ENCODE data around the gene ATXN7L1. TPM values are rescaled to one million over a fixed set of nuclear protein-coding genes. Genes with fewer than 3 reads are reported as not detected.

Gene ATXN7L1
- total RNA-seq, 1 experiment from 2014 or later = 38.5 TPM

- no peak for DNase-seq (ENCODE audit: low spot score)
- H3K27ac Mint-ChIP-seq = peak overlapping the region; percentile 100
- peaks cover 32% of the 10 kb centered on the region for H3K36me3 Mint-ChIP-seq
These were observed 235.2 kb downstream of the ATXN7L1 start for GRCh38 chr7:105640956-105641810.

GRCh38 chr7:105639667-105640493, 236.5 kb downstream of the ATXN7L1 start:
- Mint-ChIP-seq H3K27me3 (ENCODE audit: low read depth) (no peaks in the 10 kb centered on the region), H3K27ac (peak overlapping the region; percentile 100), H3K9me3 (no peaks in the 10 kb centered on the region), H3K4me3 (peak overlapping the region; percentile 77), H3K4me1 (peaks cover 95% of the 10 kb centered on the region), H3K36me3 (peaks cover 44% of the 10 kb centered on the region)
- ATAC-seq (peak; percentile 7), DNase-seq (ENCODE audit: low spot score) (peak; percentile 45)
- ChIA-PET CTCF (interaction anchor here (0.7 to 4.5 kb wide), 8 partner anchors 13 to 237 kb away, joined by 3 to 29 read pairs (median 4); partner anchors contain the start of genes ATXN7L1 and RINT1), POLR2A (interaction anchor here (0.6 to 1.0 kb wide), 6 partner anchors 12 to 499 kb away, joined by 3 to 8 read pairs (median 3); no protein-coding TSS in a partner anchor)
- TF ChIP-seq ELF4 (CRISPR knock-in tag; IDR thresholded peaks at IDR 0.05; ENCODE audit: low read depth) (no peak), FOXP1 (CRISPR knock-in tag; IDR thresholded peaks at IDR 0.05; ENCODE audit: borderline replicate concordance) (0 out of 2 replicates have a peak, but pooled peaks have one; percentile 38), ARID4B (CRISPR knock-in tag; IDR thresholded peaks at IDR 0.05; ENCODE audit: borderline replicate concordance) (0 out of 2 replicates have a peak, but pooled peaks have one; percentile 0), ZNF512 (CRISPR knock-in tag; IDR thresholded peaks at IDR 0.05; ENCODE audit: borderline replicate concordance) (no peak), STAT6 (CRISPR knock-in tag; conservative IDR thresholded peaks at IDR 0.05; ENCODE audit: low read depth) (no peak)

More at GRCh38 chr7:105640956-105641810, 235.2 kb downstream of the ATXN7L1 start:
- CTCF ChIA-PET = interaction anchor here (1.2 to 4.5 kb wide), 4 partner anchors 11 to 109 kb away, joined by 3 to 29 read pairs (median 14); partner anchors contain the start of gene RINT1
- no peaks in the 10 kb centered on the region for H3K9me3 Mint-ChIP-seq
- no peaks in the 10 kb centered on the region for H3K27me3 Mint-ChIP-seq (ENCODE audit: low read depth)
- TF ChIP-seq ZNF121 (CRISPR knock-in tag; IDR thresholded peaks at IDR 0.05) (no peak), PREB (CRISPR knock-in tag; IDR thresholded peaks at IDR 0.05; ENCODE audit: borderline replicate concordance) (no peak)
- peaks cover 87% of the 10 kb centered on the region for H3K4me1 Mint-ChIP-seq
- POLR2A ChIA-PET = no interaction called here
- ATAC-seq = no peak
- no peak overlapping the region for H3K4me3 Mint-ChIP-seq
